Activated T-cell treated with anti-CD3 and anti-CD28 coated beads, Interleukin-2, amount 50 U/mL, for 1 hour (primary cell): ENCODE data around the gene BOLA2.
"Not testable (repeated sequence)": the region's sequence is repeated elsewhere in the genome, so short reads cannot be mapped to it uniquely, and the experiment has no call there.

Source experiments
- DNase-seq: peaks from one replicate; pipeline ENCODE4 v3.0.0-alpha.2; 2020

Gene BOLA2

DNA sequence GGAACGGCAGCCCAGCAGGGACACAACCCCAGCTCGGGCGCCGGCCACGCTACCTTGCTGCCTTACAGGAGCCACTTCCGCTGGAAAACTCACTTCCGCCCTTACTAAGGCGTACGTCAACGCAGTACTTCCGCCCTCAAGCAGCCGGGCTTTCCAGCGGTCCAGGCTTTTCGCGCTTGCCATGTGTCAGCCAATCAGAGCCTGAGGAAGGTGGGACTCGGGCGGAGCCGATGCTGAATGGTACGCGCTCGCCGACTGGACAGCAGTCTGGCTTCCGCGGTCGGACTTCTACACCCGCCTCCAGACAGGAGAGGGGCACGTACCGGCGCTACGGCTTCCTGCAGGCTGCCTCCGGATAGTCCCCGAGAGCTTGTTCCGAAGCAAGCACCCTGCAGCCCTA lies at the start of gene BOLA2, which contains the start of gene SLX1B:
Gene BOLA2 (minus strand): TSS at position 83 of the 400 bp plus-strand sequence. CDS start 98 bp downstream, outside the sequence.
Gene SLX1B (plus strand): TSS at position 265 of the 400 bp plus-strand sequence.
- not testable (repeated sequence) for DNase-seq

DNA sequence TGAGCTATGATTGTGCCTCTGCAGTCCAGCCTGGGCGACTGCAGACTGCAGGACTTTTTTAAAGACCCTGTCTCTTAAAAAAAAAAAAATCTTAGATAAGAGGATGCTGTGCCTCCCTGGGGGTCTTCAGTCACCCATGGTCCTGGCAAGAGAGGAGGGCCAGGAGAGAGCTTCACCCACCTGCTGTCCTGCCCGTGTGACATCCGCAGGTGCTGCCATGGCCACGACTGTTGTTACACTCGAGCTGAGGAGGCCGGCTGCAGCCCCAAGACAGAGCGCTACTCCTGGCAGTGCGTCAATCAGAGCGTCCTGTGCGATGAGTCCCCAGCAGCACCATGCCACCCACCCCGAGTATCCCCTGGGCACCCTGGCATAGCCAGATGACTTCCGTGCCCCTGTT lies 28.1 kb upstream of the BOLA2 start:
- not testable (repeated sequence) for DNase-seq

DNA sequence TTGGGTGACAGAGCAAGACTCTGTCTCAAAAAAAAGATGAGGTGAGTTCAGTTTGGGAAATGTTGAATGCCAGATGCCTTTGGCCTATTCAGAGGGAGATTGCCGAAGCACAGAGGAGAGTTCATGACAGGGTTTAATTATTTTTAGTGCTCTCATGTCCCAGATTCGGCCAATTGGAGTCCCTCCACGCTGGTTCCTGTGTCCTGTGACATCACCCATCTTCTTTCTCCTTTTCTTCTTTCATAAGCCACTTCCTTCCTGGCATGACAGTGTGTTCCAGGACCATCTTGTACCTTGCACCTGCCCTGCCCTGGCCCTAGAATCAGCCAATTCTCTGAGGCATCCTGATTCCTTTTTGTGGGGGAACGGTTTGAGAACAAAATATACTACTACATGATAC lies 17.9 kb upstream of the BOLA2 start:
- not testable (repeated sequence) for DNase-seq

DNA sequence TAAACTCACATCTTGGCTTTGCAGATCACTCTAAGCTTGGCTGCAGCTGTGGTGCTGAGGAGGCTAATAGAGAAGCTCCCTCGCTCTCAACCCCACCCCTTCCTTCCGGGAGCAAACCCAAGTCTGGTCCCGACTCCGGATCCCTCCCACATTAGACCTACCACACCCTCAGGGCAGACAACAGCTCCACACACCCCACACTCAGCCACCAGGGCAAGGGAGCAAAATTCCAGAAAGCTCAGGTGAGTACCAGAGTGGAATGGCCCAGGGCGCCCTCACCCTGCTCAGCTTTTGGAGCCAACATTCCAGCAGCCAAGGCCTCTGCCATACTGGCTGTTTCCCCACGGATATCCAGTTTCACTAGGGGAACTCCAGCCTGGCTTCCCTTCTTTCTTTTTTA lies 15.5 kb upstream of the BOLA2 start:
- DNase-seq, result peak; percentile 56

DNA sequence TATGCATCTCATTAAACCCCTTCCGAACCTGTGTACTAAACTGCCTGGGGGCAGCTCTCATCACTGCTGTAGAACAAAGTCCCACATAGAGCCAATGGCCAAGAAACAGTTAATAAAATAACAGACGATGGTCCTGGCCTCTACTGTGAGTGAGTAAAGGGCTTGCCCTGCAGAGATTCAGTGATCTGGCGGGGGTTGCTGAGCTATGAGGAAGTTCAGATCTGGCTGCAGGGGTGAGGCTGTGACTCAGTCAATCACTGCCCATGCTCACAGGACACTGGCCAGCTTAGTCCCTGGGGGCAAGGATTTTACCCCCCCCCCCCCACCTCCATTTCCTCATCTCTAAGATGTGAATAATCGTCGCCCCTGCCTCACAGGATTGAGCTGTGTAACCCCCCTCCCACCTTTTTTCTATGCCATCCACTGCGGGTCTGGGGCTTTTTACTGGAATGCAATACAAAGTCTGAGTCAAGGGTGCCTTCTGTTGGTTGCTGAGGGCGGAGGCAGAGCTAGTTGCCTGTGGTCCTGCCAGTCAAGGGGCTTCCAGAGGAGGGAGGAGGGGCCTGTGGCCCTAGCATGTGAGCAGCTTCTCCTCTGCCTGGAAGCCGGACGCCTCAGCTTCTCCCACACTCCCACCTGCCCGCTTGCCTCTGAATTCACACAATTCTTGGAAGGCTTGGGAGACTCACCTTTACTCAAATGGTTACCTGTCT lies 13.7 kb upstream of the BOLA2 start:
- not testable (repeated sequence) for DNase-seq

DNA sequence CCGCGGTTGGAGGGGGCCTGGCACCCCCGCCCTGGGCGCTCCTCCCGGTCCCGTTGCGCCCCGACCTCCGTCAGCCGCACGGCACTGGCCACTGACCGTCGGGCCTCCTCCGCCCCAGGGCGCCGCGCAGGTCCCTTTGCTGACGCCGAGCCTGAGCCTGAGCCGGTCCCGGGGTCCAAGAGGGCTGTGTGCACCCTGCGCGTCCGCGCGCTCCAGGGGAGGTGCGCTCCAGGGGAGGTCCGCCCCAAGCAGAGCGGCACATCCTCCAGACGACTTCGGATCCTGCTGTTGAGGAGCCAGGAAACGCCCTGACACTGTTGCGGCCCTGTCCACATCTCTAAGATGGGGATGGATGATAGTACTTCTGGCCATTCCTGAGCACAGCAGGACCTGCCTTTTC lies 12.8 kb upstream of the BOLA2 start:
- DNase-seq, result not testable (repeated sequence)

DNA sequence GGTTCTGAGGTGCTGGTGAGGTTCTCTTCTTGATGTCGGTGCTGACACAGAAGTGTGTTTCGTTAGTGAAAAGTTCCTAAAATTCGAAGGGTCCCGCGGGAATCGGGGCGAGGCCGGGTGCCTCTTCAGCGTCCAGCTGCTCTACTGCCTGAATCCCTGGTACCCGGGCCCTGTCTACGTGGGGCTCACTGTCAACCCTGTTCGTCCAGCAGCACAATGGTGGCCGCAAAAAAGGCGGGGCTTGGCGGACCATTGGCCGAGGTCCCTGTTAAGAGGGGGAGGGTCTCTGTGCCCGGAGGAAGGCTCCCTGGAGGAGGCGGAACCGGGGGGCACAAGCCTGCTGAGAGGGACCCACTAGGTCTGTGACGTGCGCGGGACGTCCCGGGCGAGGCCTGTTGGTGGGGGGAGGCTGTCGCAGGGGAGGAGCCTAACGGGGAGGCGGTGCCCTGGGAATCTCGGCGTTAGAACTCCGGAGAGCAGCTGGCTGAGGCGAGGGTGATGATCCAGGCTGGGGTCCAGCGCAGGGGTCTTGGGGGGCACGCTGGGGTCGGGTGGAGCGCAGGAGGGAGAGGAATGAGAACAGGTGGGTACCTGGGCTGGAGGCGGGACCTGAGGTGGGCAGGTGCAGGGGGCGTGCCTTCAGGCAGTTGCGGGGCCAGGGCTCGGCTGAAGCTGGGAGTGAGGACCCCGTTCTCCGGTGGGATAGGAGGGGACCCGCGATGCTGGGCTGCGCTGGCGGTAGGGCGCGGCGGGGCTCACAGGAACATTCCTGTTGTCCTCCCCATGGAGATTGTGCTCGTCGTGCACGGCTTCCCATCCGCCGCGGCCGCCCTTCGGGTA lies 12.1 kb upstream of the BOLA2 start:
- DNase-seq, result not testable (repeated sequence)

DNA sequence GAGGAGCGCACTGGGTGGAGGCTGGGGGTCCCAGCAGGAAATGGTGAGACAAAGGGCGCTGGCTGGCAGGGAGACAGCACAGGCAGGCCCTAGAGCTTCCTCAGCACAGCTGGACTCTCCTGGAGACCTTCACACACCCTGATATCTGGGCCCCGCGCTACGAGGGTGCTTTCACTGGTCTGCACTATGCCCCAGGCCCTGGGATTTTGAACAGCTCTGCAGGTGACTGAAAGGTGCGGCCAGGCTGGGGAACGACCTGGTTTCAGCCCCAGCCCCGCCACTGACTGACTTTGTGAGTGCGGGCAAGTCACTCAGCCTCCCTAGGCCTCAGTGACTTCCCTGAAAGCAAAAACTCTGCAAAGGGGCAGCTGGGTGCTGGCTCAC lies 6.5 kb upstream of the BOLA2 start:
- not testable (repeated sequence) for DNase-seq

DNA sequence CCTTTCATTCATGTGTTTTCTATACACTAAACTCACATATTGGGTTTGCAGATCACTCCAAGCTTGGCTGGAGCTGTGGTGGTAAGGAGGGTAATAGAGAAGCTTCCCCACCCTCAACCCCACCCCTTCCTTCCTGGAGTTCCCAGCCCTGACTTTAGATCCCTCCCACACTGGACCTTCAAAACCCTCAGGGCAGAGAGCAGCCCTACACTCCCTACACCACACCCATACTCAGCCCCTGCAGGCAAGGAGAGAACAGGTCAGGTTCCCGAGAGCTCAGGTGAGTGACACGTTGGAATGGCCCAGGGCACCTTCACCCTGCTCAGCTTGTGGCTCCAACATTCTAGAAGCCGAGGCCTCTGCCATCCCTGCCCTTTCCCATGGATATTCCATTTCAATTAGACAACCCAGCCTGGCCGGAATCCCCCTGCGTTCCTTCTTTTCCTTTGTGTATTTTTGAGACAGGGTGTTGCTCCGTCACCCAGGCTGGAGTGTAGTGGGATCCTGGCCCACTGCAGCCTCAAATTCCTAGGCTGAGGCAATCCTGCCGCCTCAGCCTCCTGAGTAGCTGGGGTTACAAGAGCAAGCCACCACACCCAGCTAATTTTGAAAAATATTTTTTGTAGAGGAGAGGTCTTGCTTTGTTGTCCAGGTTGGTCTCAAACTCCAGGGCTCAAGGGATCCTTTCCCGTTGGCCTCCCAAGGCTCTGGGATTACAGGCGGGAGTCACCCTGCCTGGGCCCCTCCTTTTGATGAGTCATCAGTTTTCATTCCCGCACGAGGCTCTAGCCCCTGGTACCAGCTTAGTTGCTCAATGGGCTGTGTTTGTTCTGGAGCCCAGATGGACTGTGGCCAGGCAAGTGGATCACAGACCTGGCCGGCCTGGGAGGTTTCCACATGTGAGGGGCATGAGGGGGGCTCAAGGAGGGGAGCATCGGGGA lies 5.8 kb upstream of the BOLA2 start, which contains the start of gene SULT1A4:
Gene SULT1A4 (plus strand): TSS at position 208 of the 941 bp plus-strand sequence. CDS start 1,473 bp downstream, outside the sequence.
- not testable (repeated sequence) for DNase-seq

DNA sequence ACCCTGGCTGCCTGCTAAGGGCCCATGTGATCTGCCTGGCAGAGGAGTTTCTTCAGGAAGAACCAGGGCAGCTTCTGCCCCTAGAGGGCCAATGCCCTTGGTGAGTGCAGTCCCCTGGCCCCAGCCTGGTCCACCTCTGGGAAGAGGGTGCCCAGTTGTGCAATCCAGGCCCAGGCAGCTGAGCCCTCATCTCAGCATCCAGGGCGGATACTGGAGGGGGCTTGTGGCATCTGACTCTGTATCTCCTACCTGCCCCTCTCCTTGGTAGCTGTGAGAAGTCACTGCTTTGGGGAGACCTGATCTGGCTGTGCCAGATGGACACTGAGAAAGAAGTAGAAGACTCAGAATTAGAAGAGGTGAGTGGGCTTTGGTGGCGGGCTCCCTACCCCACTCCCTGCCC lies 3.5 kb upstream of the BOLA2 start:
- DNase-seq, result not testable (repeated sequence)

DNA sequence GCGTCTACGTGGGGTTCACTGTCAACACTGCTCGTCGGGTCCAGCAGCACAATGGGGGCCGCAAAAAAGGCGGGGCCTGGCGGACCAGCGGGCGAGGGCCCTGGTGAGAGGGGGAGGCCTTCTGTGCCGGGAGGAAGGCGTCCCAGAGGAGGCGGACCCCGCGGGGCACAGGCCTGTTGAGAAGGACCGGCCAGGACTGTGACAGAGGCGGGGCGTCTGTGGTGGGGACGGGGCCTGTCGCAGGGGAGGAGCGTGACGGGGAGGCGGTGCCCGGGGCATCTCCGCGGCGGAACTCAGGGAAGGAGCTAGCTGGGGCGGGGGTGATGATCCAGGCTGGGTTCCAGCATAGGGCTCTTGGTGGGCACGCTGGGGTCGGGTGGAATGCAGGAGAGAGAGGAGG lies 677 bp upstream of the BOLA2 start:
- DNase-seq, result not testable (repeated sequence)

DNA sequence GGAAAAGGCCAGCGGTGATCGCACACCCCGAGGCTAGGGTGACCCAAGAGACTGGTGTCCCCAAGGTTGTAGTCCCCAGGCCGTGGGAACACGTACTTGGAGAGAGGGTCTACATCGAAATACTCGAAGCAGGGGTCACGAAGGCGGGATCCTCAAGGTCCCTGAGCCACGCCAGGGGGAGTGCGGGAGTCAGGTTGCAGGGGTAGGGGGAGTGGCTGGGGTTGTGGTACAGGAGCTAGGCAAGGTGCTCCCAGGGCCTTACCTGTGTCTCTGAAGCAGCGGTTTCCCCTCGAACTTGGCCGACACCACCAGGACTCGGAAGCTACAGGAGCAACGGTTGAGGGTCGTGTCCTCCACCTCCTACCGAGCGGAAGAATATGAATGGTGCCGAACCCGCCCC lies 397 bp downstream of the BOLA2 start:
- not testable (repeated sequence) for DNase-seq

DNA sequence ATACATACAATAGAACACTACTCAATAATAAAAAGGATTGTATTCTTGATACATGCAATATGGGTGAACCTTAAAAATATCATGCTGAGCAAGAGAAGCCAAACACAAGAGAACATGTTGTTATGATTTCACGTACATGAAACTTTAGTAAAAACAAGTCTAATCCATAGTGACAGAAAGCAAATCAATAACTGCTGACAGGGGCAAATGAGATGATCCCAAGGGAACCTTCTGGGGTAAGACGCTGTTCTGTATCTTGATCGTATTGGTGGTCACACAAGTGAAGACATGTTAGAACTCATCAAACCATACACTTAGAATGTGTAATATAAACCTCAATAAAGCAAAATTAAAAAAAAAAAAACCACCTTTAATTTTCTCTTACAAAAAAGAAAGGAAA lies 28.8 kb downstream of the BOLA2 start:
- DNase-seq, result not testable (repeated sequence)

DNA sequence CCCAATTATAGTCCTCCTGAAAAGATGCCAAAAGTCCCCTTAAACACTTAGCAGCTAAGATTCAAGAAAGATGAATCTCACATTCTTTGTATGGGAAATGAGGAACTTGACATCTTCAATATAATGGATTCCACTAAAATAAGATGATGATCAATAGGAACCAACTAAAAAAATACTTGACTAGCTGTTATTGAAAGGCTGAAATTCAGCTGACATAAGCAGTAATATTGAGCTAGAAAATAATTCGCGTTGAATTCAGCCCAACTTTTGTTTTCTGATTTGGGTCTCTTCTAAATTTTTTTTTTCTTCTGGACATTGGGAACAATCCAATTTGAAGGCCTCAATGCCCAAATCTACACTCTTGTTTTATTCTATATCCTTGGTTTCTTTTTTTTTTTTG lies 30.6 kb downstream of the BOLA2 start:
- not testable (repeated sequence) for DNase-seq

DNA sequence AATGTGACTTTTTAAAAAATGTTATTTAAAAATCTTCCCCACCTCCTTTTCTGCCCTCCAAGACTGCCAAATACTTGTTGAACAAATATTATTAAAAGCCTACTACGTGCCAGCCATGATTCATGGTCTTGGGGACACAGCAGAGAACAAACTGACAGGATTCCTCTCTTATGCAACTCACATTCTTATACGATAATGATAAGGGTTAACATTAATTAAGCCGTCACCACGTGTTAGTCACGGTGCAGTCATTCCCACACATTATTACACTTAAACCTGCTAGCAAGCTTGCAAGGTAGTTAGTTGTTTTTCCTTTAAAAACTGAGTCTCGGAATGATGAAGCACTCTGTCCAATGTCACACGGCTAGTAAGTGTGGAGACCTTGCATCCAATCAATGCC lies 48.9 kb downstream of the BOLA2 start:
- DNase-seq, result not testable (repeated sequence)
